Brain pericyte (primary cell): Measurements from ENCODE around the gene SPRR2F.

Source experiments
- DNase-seq: peaks from one replicate; pipeline ENCODE4 v3.0.0-alpha.2; 2012; ENCODE audit warnings: low read depth, low spot score

SPRR2F gene

DNA sequence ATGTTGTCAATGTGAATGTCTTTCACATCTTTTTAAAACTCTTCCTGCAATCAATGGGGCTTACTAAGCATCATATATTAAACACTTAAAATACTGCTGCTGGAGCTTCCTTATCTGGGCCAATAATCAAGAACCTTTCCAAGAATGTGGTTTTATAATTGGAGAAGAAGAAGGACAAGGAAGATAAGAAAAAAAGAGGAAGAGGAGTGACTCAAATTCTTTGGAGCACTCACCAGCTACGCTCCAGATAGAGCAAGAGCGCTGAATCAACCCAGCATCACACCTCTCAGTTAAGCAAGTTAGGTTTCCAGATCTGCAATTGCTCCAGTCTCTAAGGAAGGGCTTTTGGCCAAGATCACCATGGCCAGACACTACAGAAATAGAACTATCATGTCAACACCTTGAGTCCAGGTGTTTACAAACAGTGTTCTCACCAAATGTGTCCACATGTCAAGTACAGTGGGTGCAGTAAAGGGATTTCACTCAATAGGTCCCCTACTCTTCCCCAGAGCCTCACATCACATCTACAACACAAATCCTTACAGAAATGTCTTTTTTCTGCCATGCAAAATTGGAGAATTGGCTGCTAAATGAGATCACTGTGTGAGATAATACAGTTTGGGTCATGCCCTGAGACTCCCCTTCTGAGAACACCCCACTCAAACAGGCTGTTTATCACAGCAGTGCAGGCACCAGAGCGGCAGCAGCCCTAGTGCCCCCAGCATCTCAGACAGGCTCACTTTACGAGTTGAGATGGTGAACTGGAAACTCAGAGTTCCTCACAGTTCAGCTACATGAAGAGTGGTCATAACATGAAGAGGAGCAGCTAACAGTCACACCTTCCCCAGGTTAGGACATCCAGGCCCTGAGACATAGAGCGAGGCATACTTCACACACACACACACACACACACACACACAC, 40.2 kb downstream of the SPRR2F start:
- no peak for DNase-seq

DNA sequence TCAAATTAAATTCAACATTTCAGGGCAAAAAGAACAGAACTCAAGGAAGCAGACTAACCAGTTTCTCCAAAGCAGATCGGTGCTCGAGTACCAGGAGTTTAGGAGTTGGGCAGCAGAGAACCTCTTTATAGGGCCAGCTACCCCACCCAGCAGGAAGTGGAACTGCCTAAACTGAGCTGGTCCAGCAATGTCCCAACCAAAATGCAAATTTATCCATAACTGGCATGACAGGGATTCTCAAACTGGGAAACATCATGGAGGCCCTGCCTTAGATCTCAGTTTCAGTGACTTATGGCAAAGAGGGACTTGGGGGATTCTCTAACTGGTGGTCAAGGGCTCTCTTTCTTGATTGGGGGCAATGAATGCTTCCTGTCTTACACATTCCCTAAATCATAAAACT, 41.8 kb downstream of the SPRR2F start, which contains the start of gene SPRR2B:
Gene SPRR2B (minus strand): TSS at position 101 of the 400 bp plus-strand sequence. CDS start 772 bp downstream, outside the sequence.
- DNase-seq = no peak

DNA sequence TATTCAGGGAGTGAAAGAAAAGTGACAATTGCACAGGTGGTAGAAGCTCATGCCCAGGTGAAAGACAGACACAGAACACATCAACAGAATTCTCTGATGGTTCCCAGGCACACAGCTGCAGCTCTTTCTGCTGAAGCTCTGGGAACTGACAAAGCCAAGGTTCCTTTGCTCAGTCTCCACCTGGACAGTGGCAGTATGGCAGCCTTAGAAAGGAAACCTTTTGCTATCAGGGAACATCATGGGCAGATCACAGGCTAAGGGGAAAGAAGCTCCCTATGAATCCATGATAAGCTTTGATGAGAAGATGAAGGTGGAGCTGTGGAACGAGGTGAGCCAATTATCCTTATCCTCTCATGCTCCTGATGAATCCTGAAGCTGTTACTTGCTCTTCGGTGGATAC, 43.1 kb downstream of the SPRR2F start:
- no peak for DNase-seq
